ENCODE results near the gene NEUROD2.

NEUROD2 gene

GRCh38 chr17:39578272-39578671 is 29.4 kb downstream of the NEUROD2 start:
- no peak for DNase-seq

- DNase-seq = peak; percentile 56
Measured at GRCh38 chr17:39576187-39576586, 31.5 kb downstream of the NEUROD2 start.

GRCh38 chr17:39573447-39574298 is 34.0 kb downstream of the NEUROD2 start:
- peak; percentile 72 for DNase-seq

GRCh38 chr17:39572121-39572520 is 35.6 kb downstream of the NEUROD2 start:
- no peak for DNase-seq

- DNase-seq = no peak
Measured at GRCh38 chr17:39569126-39569525, 38.6 kb downstream of the NEUROD2 start.

GRCh38 chr17:39568702-39569101 is 39.0 kb downstream of the NEUROD2 start:
- no peak for DNase-seq

- DNase-seq = no peak
Measured at GRCh38 chr17:39566094-39566850, 41.4 kb downstream of the NEUROD2 start.

GRCh38 chr17:39564211-39564848 is 43.4 kb downstream of the NEUROD2 start:
- DNase-seq = no peak

- DNase-seq = no peak
Measured at GRCh38 chr17:39563476-39563875, 44.2 kb downstream of the NEUROD2 start.

- DNase-seq = no peak
Measured at GRCh38 chr17:39562976-39563375, 44.7 kb downstream of the NEUROD2 start.

- no peak for DNase-seq
Measured at GRCh38 chr17:39562395-39562794, 45.3 kb downstream of the NEUROD2 start.

- no peak for DNase-seq
Measured at GRCh38 chr17:39556423-39556822, 51.3 kb downstream of the NEUROD2 start.

GRCh38 chr17:39555368-39555767 is 52.4 kb downstream of the NEUROD2 start:
- no peak for DNase-seq
